NCI-H510A (cell line): ENCODE results near the gene CXCL14.

Experiments
- DNase-seq: peaks from one replicate; lab custom pipeline; 2025; lab: John Stamatoyannopoulos, UW

The CXCL14 gene

DNA sequence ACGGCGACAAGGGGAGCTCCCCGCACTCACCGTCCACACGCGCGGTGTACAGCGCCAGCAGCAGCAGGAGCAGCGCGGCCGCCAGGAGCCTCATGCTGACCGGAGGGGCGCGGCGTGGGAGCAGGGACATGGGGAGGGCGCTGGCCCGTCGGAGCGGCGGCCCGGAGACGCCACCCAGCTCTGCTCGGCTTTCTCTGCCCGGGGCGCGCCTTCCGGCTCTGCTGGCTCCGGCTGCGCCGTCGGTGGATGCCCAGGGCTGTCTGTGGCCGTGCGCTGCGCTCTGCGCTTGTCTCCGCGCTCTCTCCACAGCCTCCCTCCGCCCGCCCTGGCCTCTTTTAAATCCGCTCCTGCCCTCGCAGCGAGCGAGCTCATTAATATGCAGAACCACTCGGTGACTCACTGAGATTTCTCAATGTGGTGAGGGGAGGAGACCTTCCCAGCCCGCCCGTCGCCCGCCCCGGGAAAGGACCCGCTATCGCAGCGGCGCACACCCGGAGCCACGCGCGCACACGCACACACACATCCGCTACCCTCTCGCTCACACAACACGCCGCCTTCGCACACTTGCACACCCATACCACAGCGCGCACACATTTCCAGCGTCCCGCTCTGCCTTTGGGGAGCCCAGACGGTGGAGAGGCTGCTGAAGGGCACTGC lies at the start of gene CXCL14:
Gene CXCL14, minus strand, starts transcription at position 307 of the 657 bp plus-strand sequence. Its CDS starts 213 bp downstream, at position 94.
- no peak for DNase-seq

DNA sequence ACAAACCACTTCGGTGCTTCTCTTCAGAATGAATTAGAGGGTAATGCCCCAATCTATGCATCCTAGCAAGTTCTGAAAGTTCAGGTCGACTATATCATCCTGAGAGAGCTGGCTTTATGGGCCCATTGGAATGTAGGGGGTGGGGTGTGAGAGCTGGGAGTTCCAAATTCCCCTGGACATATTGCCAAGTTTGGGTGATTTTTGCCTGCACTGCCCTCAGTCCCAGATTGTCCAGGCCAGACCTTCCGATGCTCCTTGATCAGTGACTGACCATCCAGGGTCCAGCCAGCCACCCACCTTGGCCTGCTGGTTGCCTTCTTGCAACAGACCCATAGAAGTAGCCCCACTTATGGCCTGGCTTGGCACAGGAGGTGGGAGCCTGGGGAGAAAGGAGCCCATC lies 47.8 kb upstream of the CXCL14 start:
- DNase-seq, result no peak

GRCh38 chr5:135625961-135626360 lies 47.2 kb upstream of the CXCL14 start:
- DNase-seq, result no peak

DNA sequence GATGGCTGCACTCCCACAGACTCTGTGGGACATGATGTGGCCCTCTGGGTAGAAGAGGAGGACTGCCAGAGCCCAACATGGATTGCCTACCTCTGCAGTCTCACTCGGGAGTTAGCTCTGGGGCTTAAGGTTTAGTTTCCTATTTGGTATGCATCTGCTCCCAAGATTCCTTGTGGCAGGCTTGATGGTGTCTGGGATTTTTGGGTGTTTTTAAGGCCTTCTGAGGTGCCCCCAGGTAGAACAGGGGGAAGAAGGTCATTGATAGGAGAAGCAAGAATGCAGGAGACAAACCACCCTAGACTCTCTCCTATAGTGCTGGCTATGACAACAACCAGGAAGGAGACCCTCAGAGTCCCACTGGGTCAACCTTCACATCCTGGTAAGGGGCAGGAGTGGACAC lies 46.7 kb upstream of the CXCL14 start:
- DNase-seq, result no peak

DNA sequence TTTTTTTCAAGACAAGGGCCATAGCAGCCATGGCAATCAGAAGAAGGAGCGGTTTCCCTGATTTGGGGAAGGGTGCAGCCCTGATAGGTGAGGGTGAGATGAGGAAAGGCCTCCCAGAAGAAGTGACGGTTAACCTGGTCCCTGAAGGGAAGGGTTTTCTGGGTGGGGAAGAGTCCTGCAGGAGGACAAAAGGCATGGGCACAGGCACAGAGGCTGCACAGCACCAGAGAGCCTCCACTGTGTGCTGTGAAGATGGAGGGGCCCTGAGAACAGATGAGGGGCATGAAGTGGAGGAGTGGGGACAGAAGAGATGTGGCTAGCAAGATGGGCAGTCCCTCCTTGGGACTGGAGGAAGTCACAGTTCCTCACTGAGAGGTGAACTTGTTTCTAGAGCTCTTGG lies 46.3 kb upstream of the CXCL14 start:
- DNase-seq, result no peak

DNA sequence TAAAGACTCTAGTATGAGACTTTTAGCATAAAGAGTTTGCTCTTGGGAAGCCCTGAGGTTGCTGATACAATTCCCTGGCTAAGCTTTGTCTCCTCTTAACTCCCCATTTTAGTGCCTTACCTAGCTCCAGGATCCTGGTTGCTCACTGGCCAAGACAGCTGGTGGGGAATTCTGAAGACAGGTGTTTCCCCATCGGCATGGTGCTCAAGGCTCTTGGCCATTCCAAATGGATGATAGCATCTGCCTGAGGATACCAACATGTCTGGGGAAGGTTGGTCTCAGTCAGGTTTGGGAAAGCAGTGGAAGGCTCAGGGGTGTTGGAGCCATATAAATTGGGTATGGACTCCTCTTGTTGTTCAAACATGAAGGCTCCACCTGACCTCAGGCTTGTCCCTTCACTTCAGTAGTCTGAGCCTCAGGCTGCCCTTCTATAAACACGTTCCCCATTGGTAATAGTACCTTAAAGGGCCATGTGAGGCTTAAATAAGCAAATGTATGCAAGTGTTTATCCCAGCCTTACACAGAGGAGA lies 44.5 kb upstream of the CXCL14 start:
- DNase-seq, result no peak

DNA sequence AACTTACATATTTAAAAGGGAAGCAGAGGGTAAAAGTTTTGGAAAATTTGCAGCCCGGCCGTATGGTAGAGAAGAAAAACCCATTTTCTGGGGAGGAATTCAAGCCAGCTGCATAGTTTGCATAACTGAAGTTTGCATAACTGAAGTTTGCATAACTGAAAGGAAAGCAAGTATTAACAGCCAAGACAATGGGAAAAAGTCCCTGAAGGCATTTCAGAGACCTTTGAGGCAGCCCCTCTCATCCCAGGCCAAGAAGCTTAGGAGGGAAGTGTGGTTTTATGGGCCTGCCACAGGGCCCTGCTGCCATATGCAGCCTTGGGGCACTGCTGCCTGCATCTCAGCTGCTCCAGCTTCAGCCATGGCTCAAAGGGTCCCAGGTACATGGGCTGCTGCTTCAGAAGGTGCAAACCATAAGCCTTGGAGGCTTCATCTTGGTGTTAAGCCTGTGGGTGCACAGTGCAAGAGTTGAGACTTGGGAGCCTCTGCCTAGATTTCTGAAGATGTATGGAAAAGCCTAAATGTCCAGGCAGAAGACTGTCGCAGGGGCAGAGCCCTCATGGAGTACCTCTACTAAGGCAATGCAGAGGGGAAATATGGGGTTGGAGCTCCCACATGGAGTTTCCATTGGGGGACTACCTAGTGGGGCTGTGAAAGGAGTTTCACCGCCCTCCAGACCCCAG lies 36.9 kb upstream of the CXCL14 start:
- no peak for DNase-seq

DNA sequence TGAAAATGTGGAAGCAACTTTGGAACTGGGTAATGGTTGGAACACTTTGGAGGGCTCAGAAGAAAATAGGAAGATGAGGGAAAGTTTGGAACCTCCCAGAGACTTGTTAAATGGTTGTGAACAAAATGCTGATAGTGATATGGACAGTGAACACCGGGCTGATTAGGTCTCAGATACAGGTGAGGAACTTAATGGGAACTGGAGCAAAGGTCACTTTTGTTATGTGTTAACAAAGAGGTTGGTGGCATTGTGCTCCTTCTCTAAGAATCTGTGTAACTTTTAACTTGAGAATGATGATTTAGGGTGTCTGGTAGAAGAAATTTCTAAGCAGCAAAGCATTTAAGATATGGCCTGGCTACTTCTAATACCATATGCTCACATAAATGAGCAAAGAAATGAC lies 36.4 kb upstream of the CXCL14 start:
- DNase-seq, result no peak

GRCh38 chr5:135609981-135610380 lies 31.2 kb upstream of the CXCL14 start:
- DNase-seq, result no peak

DNA sequence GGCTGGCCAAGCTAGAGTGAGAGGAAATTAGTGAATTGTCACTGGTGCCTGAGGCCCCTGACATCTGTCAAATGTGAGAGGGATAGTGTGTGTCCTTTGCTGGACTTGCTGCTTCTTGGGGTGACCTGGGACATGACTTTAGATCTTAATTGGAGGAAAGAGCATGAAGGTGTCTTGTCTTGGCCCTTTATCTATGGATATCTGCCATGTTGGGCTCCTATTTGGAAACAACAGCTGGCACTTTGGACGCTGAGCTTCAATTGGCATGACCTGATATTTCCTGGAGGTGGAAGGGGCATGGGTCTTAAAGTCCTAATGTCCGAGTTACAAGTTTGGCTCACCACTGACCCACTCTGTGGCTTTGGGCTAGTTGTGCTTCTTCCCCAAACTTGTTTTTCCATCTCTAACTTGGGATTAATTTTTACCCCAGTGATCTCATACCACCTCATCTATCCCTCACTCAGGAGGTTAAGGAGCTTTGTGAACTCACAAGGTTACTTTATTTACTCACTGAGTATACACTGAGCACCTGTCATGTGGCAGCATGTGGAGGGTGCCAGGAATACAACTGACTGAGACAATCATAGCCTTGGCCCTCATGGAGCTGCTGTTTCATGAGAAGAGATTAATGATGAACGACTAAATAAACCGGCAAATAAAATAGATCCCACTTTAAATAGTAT lies 30.1 kb upstream of the CXCL14 start:
- no peak for DNase-seq

DNA sequence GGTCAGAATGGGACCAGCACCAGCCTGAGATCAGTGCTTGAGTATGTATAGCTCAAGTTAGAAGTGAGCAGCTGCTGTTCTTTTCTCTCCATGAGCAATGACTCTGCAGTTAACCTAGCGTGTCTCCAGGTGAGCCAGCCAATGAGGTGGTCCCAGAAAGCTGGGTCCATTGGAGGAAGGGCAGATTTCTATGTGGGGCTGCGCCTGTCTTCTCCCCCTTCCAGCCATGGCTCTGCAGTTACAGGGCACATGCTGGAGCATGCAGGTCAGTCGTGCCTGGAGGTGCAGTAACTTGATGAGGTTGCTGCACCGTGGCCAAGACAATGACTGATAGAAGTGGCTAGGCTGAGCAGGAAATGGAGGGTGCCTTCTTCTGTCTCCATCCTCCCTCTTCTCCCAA lies 29.6 kb upstream of the CXCL14 start:
- no peak for DNase-seq

GRCh38 chr5:135606431-135606830 lies 27.6 kb upstream of the CXCL14 start:
- DNase-seq, result no peak

GRCh38 chr5:135605221-135605620 lies 26.4 kb upstream of the CXCL14 start:
- no peak for DNase-seq

DNA sequence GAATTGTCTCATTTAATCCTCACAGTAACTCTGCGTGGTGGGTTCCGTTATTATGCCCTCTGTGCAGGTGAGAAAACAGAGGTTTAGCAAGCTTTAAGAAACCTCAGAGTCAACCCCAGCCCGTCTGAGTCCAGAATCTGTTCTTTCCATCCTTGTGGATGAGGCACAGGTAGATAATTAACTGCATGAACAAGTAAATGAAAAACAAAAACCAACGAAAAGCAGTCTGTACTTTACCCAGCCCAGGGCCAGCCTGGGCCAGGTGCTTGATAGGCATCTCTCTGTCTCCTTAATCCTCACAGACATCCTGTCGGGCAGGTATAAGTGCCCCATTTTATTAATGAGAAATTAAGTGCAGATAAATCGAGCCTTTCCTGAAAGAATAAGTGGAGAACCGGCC lies 25.3 kb upstream of the CXCL14 start:
- no peak for DNase-seq

DNA sequence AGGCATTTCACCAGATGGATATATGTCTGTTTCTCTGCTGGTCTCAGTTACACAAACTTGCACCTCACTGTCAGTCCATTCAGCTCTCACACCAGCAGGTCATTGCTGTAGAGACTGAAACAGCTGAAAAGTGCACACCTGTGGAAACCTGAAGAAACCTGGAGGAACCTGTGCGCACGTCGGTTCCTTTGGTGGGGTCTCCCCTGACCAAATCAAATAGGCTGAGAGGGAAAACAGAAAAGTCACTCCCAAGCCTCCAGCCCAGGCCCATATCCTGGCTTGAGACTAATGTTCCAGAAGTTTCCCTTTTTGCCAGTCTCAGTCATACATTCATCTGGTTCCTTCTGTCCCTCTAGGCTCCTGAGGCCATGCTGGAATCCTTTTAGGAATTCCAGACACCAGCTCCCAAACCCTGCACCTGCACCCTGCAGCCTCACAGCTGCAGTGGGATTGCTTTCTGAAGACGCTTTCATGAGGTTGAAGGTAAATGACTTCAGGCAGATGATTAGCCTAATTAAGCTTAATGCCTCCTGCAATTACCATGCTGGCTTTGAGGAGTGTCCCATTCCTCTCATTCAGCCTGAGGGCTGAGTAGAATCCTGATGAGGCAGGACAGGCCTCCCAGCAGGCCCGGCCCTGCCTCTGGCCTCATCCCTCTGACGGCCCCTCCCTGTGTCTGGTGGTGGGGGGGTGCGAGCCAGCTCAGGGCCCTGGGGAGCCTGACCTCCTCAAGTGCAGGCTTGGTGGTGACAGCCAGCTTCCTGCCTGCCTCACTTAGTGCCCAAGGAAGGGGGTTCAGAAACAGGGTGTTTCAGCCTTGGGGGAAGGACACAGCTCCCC lies 24.3 kb upstream of the CXCL14 start:
- DNase-seq, result no peak

GRCh38 chr5:135601466-135601865 lies 22.7 kb upstream of the CXCL14 start:
- no peak for DNase-seq

GRCh38 chr5:135600971-135601381 lies 22.2 kb upstream of the CXCL14 start:
- no peak for DNase-seq

GRCh38 chr5:135600152-135600570 lies 21.4 kb upstream of the CXCL14 start:
- no peak for DNase-seq

DNA sequence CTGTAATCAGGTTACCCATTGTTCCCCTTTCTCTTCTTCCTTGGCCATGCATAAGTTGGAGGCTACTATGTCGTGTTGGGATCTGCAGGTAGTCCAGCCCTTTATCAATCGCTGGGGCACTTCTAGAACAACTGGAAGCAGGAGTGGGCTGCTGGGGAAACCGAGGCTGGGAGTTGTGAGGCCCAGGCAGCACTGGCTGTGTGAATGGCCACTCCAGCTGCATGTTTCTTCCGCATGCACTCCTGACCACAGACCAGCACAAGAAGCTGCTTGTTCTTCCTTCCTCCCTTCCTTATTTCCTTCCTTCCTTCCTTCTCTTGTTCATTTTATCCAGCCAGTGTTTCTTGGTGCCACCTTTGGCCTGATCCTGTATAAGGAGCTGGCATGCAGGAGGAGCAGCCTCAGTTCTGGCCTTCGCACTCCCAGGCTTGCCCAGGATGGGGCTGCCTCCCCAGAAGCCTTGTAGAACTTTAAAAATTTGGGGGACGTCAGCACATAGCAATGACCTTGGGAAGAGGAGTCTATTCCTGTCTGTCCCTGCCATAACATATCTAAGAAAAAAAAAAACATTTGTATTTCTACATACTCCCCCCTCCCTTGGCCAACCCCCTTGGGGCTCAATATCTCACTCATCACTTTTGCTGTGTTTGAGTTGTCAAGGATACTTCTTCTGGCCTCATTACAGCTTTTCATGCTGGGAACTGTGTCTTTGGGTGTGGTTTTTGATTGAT lies 20.8 kb upstream of the CXCL14 start:
- no peak for DNase-seq

DNA sequence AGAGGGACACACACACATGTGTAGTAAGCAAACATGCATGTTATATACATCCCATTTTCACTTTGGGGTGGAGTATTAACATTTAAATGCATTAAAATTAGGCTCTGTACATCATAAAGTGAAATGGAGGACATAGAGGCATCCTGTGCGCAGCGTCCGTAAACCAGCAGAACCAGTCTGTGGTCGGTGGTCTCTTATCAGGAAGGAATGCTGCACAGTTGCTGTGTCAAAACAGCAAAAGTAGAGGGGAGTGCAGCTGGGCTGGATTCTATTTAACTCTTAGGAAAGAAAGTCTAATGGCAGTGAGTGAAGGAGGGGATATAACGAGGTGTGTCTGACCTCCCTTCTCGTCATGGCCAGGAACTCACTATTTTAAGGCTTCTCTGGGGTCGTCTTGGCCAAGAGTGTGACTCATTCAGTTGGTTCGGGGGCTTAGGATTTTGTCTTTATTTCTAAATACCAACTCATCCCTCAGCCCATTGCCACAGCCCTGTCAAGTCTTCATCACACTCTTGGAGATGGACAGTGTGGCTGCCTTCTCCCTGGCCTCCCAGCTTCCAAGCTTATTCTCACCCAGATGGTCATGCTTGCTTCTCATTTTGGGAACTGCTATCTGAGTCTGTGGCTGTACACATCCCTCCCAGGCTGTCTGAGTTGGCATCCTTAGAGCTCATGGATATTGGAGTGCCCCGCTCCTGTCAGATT lies 20.1 kb upstream of the CXCL14 start:
- DNase-seq, result no peak

DNA sequence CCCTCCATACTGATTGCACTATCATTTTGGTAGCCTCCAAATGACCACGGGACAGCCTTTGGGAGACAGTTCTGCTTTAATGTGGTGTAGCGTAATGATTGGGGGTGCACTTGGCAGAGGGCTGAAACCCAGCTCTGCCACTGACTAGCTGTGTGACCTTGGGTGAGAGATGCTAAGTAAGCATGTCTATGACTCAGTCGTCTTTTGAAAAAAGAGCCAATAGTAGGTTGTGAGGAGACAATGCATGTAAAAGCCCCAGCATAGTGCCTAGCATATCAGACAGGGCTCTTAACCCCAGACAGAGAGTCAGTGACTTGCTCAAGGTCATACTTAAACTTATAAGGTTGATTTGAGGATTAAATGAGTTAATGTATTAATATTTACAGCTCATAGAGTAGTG lies 18.0 kb upstream of the CXCL14 start:
- DNase-seq, result no peak
